Activated T-helper 9 cell treated with anti-CD3 and anti-CD28 coated beads, Interleukin-2, amount 50 U/mL, for 16 hours (primary cell): ENCODE results near the gene LRRC36.
"Not testable (repeated sequence)": the region's sequence is repeated elsewhere in the genome, so short reads cannot be mapped to it uniquely, and the experiment has no call there.

Source experiments
- DNase-seq: peaks from one replicate; pipeline ENCODE4 v3.0.0-alpha.2; 2020; ENCODE audit warnings: low read depth

Gene LRRC36

DNA sequence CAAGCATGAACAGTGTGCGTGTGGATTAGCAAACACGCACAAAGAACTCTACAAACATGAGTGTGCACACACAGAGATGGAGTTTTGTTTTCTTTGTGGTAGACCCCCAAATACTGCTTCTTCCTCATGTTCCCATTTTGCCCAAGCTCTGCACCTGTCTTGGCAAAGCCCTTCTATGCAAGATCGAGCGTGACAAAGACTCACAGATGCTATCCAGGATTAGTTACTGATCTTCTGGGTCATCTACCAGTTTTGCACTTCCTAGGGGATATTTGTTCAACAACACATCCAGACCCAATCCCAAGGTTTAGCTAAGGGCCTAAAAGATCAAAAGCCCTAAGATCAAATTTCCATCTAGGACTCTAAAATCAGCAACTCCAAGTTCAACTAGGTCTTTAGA, 16.0 kb downstream of the LRRC36 start:
- no peak for DNase-seq

DNA sequence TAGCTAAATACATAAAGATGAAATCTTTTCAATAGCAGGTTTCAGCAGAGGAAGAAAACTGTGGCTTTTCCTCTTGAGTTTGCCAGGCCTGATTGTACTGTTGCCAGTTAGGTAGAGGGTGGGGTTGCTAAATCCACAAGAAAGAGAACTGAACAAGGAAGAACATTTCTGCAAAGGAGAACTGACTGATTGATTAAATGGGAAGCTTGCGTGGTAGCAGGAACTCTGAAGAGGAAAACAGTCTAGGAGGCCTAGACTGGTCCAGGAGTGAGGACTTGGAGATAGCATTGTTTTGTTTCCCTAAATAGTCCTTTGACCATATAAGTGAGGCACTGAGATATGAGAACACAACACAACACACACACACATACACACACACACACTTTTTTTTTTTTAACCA, 18.8 kb downstream of the LRRC36 start:
- DNase-seq = no peak

DNA sequence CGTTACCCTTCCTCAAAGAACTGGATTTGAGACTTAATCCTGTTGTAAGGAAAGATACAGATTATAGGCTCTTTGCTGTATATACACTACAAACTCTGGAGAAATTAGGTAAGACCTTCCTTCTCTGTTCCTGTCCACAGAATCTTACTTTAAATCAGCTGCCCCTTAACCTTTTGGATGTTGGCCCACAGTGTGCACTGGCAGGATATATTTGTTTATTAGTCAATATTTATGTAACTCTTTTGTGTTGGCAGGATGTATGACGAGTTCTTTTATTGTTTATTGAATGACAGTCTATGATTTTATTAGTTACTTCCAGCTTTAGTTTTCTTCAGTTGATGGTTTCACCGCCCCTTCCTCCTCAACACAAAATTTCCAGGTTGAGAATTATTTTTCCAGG, 19.7 kb downstream of the LRRC36 start:
- no peak for DNase-seq

DNA sequence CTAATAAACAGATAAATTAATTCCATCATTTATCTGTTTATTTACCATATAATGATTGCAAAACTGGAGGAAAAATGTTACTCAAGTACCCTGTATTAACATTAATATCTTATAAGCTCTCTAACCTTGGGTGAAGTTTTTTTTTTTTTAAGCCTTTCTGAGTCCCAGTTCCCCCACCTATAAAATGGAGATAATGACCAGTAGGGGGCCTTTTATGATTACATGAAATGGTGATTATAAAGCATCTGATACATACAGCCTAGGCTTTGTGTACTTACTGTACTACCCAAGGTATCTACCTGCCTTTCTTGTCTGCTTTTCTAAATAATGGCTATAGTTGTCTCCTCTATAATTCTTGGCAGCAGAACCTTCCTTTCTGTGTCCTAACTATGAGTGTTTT, 22.6 kb downstream of the LRRC36 start:
- no peak for DNase-seq

DNA sequence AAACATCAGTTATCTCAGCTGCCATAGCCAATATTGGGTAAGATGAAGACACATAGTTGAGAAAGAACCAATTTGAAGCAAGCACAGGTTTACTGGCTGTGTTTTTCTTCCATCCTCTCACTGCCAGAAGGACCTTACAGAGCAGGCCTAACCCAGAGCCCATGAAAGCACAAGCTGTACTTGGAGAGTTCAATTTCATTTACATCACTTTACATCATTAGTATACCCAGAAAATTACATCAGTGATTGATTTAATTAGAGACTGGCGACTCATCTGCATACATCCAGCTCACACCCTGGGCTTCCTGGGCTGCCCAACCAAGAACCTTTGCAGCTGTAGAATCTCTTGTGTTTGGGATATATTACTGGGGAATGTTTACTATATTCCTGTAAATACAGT, 23.7 kb downstream of the LRRC36 start:
- DNase-seq = no peak

DNA sequence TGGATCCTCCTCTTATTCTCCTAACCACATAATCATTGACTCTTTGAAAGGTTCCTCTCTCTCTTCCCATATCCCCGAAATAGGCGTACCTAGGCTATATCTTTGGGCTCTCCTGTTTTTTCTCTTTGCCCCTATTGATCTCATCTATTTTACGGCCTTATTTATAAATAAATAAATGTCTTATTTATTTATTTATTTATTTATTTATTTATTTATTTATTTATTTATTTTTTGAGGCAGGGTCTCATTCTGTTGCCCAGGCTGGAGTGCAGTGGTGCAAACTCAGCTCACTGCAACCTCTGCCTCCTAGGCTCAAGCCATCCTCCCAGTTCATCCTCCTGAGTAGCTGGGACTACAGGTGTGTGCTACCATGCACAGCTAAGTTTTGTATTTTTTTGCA, 25.8 kb downstream of the LRRC36 start:
- DNase-seq = not testable (repeated sequence)

DNA sequence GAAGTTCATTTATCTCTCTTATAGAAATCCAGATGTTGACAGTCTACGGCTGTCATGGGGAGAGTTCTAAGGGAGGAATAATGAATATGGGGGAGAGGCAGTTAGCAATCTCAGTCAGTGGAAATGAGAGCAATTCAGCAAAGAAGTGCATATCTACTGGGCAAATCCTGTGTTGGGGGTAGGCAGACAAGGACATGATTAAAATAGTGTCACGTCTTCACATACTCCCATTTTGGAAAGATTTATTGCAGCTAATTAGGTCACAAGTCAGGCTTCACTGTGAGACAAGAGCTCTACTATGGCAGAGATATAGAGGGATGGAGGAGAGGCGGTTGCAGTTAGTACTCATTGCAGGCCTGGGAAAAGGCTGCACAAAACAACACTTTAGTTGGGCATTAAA, 29.8 kb downstream of the LRRC36 start:
- no peak for DNase-seq

DNA sequence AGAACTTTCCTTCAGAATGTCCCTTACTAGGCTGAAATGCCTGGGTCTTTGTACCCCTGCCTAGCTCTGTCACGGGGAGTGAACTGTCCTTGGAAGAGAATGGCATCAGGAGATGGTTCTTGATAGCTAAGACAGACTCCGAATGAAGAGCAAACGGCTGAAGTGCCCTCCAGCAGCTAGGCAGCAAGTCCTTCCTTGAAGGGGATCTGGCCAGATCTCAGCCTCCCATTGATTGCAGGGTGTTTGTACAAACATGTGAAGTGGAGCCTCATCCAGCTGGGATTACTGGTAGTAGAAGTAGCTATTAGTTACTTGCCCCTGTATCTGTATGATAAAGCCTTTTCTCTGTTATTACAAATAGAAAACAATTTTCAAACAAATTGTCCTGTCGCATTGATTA, 30.9 kb downstream of the LRRC36 start:
- no peak for DNase-seq

DNA sequence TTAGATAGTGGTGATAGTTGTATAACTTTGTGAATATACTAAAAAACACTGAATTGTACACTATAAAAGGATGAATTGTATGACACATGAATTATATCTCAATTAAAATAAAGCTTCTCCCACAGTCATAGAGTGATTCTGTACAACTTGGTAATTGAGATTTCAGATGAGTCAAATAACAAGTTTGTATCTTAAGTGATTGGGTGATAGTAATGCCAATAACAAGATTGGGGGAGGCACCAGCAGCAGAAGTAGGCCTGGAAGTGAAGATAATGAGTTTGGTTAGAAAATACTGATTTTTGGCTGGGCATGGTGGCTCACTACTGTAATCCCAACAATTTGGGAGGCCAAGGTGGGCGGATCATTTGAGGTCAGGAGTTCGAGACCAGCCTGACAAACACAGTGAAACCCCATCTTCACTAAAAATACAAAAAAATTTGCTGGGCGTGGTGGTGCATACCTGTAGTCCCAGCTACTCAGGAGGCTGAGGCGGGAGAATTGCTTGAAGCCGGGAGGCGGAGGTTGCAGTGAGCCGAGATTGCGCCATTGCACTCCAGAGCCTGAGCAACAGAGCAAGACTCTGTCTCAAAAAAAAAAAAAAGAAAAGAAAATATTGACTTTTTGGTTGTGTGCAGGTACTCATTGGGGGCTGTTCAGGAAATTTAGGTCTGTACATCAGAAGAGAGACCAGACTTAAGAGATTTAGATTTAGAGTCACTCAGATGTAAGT, 33.1 kb downstream of the LRRC36 start:
- DNase-seq = not testable (repeated sequence)

DNA sequence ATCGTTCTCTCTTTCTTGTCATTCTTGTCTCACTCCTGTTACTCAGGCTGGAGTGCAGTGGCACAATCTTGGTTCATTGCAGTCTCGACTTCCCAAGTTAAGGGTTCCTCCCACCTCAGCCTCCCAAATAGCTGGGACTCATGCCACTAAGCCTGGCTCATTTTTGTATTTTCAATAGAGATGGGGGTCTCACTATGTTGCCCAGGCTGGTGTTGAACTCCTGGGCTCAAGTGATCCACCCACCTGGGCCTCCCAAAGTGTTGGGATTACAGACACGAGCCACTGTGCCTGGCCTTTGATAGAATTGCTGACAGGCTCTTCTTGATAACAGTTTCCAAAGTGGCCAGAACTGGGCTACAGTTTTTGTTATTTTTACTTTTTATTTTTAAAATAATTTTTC, 34.4 kb downstream of the LRRC36 start:
- no peak for DNase-seq

DNA sequence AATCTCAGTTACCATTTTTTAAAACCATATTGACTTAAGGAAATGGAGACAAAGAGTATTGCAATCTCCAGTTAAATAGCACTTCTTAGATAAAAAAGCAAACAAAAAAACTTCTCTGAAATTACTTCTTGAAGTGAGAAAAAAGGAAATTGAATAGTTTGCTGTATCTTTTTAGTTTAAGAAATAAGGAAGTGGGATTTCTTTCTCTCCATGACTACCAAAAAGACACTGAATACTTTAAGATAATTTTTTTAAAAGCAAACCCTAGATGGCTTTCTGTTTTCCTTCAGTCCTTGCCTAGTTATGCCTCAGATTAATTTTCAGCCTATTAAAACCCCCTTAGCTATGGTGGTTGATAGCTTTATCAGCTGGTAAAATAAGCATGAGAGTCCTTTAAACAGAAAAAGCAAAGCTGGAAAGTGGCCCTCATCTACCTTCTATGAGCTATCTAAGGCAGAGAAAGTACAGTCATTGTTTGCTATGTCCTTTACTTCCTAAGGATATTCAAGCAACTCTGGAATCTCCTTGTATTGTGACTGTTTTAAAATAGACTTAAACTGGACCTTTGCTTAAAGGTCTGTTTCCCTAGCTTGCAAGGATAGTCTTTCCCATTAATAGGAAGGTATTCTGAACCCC, 38.1 kb downstream of the LRRC36 start:
- DNase-seq = no peak

DNA sequence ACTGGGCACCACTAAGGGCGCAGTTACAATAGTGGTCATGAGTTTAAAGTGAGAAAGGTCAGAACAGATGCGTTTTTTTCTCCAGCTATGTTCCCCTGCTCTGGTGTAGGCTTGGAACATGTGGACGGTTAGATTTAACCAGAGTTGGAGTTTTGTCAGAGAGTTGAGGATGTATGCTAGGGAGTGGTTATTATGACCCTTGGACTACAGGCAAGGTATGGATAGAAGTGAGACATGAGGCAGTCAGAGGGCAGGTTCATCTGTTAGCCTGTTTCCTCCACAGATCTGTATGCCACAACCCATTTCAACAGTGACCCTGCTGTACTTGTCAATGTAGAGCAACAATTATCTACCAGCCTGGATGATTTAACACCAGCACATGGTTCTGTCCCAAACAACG, 44.0 kb downstream of the LRRC36 start:
- no peak for DNase-seq

DNA sequence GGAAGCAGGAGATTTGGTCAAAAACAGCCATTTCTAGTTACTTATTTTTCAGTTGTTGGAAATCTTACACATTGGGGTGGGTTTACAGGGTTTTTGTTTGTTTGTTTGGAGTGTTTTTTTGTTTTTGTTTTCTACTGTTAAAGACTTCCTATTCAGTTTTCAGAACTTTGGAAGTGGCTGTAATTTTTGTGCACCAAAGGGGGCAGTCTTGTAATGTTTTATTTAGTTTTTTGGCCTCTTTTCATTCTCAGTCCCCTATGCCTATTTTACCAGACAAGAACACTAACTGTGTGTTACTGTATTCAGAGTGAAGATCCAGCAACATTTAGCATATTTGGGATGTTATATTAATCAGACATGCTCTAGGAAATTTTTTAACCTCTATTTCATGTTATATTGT, 46.0 kb downstream of the LRRC36 start:
- no peak for DNase-seq

DNA sequence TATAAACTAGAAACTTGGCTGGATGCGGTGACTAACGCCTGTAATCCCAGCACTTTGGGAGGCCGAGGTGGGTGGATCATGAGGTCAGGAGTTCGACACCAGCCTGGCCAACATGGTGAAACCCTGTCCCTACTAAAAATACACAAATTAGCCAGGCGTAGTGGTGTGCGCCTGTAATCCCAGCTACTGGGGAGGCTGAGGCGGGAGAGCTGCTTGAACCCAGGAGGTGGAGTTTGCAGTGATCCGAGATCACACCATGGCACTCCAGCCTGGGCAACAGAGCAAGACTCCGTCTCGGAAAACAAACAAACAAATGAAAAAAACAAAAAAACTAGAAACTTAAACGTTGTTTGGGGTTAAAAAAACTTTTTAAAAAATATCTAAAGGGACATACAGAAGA, 49.4 kb downstream of the LRRC36 start:
- DNase-seq = not testable (repeated sequence)

DNA sequence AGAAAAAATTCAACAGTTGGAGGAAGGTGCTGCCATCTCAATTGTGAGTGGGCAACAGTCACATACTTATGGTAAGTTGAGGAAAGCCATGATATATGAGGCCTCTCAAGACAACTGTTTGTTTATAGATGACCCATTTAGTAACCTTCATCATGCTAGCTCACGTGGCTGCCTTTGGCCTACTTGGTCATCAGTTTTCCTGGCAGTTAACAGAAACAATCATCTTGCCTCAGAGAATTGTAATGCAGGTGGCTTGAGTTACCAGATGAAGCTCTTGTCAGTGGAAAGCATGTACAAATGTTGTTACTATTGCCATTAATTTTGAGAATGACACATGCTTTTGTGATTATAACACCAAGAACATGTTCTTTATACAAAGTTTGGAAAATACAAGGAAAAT, 52.0 kb downstream of the LRRC36 start:
- no peak for DNase-seq

DNA sequence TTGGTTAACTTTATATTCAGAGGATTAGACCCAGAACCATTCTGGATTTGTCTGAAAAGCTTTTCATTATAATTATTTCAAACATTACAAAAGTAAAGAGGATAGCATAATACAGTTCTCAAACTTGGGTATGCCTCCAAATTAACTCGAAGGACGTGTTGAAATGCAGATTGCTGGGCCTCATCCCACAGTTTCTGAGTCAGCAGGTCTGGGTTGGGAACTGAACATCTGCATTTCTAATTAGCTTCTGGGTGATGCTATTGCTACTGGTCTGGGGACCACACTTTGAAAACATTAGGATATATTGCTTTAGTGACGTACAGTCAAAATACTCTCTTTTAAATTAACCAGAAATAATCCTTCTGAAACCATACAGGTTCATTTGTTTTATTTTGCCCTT, 56.7 kb downstream of the LRRC36 start:
- no peak for DNase-seq

DNA sequence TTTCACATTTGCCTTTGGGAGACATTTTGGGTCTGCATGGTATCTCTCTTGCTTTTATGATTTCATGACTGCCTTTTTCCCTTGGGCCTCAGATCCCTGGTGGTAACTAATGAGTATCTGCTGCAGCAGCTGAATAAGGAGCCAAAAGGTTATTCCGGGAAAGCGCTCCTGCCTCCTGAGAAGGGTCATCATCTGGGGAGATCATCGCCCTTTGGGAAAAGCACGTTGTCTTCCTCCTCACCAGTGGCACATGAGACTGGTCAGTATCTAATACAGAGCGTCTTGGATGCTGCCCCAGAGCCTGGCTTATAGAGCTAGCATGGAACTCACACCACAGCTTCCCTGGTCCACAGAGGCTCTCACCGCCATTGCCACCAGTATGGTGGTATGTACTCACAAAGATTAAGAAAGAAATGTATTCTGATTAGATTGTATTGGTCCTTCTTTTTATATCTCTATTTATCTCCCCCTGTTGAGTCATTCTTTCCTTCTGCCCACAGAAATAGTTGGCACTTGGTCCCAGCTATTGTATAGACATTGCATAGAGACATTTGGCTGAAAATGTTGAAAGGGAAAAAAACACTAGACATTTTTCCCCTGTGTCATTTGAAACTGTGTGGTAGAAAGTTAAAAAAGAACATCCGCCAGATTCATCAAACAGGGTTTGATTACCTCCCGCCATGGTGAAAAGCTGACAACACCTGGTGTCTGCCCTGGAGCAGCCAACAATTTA, 58.3 kb downstream of the LRRC36 start:
- no peak for DNase-seq

DNA sequence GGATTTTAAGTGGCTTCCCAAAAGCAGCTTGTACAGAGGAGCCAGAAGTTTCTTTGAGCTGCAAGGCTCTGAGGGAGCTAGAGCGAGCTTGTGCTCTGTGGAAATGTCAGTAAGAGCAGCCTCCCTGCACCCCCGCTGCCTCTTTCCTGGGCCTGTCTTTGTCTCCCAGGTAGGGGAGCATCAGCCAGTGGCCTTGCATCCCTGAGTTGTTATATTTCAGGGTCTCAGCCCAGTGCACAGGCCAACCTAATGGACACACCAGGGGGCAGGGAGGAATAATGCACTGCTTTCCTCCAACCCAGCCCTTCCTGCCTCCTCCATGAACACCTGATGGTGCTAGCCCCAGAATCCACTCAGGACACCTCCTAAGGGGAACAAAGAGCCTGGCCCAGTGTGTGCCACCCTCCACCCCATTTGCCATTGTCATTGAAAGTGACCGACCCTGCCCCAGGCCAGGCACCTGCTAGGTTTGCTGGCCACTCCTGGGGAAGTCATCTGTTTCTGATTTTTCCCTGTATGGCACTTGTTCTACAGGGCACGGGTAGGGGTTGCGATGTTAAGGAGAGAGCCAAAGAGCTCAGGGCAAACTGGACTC, 60.3 kb downstream of the LRRC36 start:
- no peak for DNase-seq

DNA sequence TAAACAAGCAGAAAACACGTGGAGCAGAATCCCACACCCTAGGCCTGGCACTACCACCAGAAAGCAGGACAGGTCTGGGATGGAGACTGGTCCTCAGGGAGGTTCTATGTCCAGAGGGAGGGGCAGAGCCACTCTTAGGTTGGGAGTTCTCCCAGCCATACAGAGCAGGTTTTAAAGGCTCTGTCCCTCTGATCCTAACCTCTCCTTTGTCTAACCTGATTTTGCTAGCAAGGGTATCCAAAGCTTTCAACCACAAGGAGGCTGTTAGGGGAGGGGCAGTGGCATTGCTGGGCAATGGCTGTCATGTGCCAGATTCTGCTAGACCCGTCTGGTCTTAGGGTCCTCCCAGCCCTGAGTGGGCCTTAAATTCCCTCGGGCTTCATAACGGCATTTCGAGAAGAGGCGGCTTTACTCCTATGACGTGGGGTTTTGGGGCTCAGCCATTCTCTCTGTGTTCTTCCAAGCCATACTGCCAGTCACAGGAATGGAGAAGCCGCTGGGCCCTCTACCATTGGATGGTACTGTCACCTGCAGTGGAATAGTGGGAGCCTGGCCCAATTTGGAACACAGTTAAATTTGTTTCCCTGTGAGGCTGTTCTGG, 61.0 kb downstream of the LRRC36 start:
- DNase-seq = no peak

DNA sequence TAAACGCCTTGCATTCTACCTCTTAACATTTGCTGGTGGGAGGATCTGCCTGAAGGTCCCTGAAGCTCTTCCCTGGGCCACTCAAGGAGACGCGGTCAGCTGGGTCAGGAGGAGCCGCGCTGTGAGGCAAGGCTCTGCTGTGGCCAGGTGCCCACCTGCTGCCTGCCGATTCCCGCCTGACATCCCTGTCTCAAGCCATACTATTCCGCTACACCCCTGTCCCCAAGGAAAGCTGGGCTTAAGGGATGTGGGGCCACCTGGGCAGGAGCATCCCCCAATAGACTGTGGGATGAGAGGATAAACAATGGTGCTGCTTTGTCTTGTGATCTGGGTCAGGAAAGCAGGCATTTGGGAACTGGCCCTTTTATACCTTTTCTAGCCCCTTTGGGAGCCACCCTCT, 61.6 kb downstream of the LRRC36 start:
- DNase-seq = no peak

DNA sequence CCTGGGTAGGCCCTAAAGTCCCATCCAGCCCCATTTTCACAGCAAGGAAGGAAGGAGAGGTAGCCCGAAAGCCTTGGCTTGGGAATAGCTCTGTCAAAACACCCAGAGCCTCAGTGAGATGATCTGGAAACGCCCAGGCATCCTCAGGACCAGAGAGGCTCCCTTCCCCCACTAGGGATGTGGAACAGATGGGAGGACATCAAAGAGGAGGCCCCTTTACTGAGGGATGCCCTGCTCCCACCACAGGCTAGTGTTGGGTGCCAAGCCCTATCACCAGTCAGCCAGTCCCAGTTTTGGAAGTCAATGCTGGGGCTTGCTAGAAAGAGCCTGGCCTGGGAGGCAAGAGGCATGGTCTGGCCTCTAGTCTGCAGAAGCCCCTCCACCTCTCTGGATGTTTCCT, 62.0 kb downstream of the LRRC36 start:
- DNase-seq = no peak
